Activated CD8-positive, alpha-beta T cell treated with anti-CD3 and anti-CD28 coated beads for 36 hours (primary cell): Measurements from ENCODE around the gene ADGRA1. TPM values are rescaled to one million over a fixed set of nuclear protein-coding genes. Genes with fewer than 3 reads are reported as not detected.

Experiments used
- ATAC-seq: fragments of 200-7000 bp; cut with Tn5 transposase; one replicate; pipeline ENCODE4 v1.10.0; 2021; ENCODE audit warnings: mild to moderate bottlenecking, moderate library complexity
- CTCF ChIA-PET: fragments of 350-600 bp; sonication (Branson Sonifier 250); formaldehyde crosslinking; loops from one replicate; lab custom pipeline; 2021; ENCODE audit warnings: antibody characterized with exemption; lab: Charles Lee
- POLR2A ChIA-PET: fragments of 350-600 bp; sonication (Branson Sonifier 250); formaldehyde crosslinking; loops from one replicate; lab custom pipeline; 2021; ENCODE audit warnings: antibody characterized with exemption; lab: Charles Lee
- DNase-seq: peaks from one replicate; pipeline ENCODE4 v3.0.0-alpha.2; 2020
- H3K27ac Mint-ChIP-seq: one replicate; pipeline ENCODE4 v1.8.0; 2021; ENCODE audit warnings: mild to moderate bottlenecking, mixed read lengths
- H3K27me3 Mint-ChIP-seq: one replicate; pipeline ENCODE4 v1.8.0; 2021; ENCODE audit warnings: mixed read lengths
- H3K36me3 Mint-ChIP-seq: one replicate; pipeline ENCODE4 v1.8.0; 2021; ENCODE audit warnings: low read depth, mixed read lengths
- H3K4me1 Mint-ChIP-seq: one replicate; pipeline ENCODE4 v1.8.0; 2021; ENCODE audit warnings: low read depth, mixed read lengths
- H3K4me3 Mint-ChIP-seq: one replicate; pipeline ENCODE4 v1.8.0; 2021; ENCODE audit warnings: mild to moderate bottlenecking, moderate library complexity, mixed read lengths
- H3K9me3 Mint-ChIP-seq: one replicate; pipeline ENCODE4 v1.8.0; 2021; ENCODE audit warnings: mixed read lengths
- intact Hi-C: fragments of 100-400 bp; cut with micrococcal nuclease; formaldehyde crosslinking; loops from one replicate; pipeline ENCODE4 v1.10.0; 2022
- total RNA-seq, 2 experiments: library from RNA; stranded (reverse); gene quantifications; one replicate each; pipeline ENCODE4 v1.2.3, GENCODE V29; 2021
- TF ChIP-seq, protein P1 (sequence below): fragments of 200-600 bp; IDR thresholded peaks from one replicate; pipeline ENCODE4 v1.8.0; 2022; ENCODE audit warnings: antibody characterized with exemption, mild to moderate bottlenecking

ADGRA1 gene
- total RNA-seq, 2 experiments from 2014 or later: not detected

DNA sequence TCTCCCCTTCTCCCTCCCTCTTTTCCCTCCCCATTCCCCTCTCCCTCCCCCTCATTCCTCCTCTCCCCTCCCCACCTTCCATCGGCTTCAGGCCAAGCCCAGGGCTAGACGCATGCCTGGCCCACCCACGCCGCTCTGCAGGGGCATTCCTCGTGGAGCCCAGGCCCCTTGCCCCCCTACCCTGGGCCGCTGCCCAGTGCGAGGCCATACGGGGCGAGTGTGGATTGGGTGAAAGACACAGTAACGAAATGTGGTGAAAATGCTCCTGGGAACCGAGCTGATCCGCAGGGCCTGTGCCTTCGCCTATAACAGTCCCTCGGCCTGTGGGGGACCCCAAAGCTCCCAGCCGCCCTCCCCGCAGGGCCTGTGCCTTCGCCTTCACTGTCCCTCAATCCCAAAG is 28.3 kb downstream of the ADGRA1 start:
- Mint-ChIP-seq H3K9me3 (peaks cover 7% of the 10 kb centered on the region), H3K27me3 (no peaks in the 10 kb centered on the region), H3K4me3 (no peak overlapping the region), H3K36me3 (no peaks in the 10 kb centered on the region), H3K4me1 (no peaks in the 10 kb centered on the region), H3K27ac (no peak overlapping the region)
- ChIA-PET POLR2A (no interaction called here), CTCF (no interaction called here)
- intact Hi-C loops: no loop called here
- ATAC-seq (no peak), DNase-seq (no peak)
- TF ChIP-seq, protein P1, sequence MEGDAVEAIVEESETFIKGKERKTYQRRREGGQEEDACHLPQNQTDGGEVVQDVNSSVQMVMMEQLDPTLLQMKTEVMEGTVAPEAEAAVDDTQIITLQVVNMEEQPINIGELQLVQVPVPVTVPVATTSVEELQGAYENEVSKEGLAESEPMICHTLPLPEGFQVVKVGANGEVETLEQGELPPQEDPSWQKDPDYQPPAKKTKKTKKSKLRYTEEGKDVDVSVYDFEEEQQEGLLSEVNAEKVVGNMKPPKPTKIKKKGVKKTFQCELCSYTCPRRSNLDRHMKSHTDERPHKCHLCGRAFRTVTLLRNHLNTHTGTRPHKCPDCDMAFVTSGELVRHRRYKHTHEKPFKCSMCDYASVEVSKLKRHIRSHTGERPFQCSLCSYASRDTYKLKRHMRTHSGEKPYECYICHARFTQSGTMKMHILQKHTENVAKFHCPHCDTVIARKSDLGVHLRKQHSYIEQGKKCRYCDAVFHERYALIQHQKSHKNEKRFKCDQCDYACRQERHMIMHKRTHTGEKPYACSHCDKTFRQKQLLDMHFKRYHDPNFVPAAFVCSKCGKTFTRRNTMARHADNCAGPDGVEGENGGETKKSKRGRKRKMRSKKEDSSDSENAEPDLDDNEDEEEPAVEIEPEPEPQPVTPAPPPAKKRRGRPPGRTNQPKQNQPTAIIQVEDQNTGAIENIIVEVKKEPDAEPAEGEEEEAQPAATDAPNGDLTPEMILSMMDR: no peak

DNA sequence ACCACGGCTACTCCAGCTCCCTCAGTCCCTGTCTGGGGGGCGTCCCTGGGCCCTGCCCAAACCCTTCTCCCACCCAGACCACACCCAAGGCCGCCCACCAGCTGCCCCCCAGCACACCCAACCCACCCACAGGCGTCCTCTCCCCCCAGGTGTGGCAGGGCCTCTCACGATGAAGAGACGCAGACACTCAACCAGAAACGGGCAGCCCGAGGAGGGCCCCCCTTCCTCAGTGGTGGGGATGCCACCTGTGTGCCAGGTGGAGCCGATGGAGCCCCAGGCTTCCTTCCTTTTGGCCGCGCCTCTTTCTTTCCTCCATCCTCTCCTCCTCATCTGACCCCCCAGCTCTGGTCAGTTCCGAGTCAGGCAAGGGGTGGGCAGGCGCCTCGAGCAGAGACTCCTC is 28.7 kb downstream of the ADGRA1 start:
- DNase-seq (no peak), ATAC-seq (no peak)
- CTCF ChIA-PET: no interaction called here
- intact Hi-C loops: no loop called here
- H3K4me1 Mint-ChIP-seq: no peaks in the 10 kb centered on the region
- H3K9me3 Mint-ChIP-seq: peaks cover 7% of the 10 kb centered on the region
- TF ChIP-seq, protein P1: no peak
- POLR2A ChIA-PET: no interaction called here
- H3K27ac Mint-ChIP-seq: no peak overlapping the region
- no peak overlapping the region for H3K4me3 Mint-ChIP-seq
- no peaks in the 10 kb centered on the region for H3K36me3 Mint-ChIP-seq
- H3K27me3 Mint-ChIP-seq: no peaks in the 10 kb centered on the region

DNA sequence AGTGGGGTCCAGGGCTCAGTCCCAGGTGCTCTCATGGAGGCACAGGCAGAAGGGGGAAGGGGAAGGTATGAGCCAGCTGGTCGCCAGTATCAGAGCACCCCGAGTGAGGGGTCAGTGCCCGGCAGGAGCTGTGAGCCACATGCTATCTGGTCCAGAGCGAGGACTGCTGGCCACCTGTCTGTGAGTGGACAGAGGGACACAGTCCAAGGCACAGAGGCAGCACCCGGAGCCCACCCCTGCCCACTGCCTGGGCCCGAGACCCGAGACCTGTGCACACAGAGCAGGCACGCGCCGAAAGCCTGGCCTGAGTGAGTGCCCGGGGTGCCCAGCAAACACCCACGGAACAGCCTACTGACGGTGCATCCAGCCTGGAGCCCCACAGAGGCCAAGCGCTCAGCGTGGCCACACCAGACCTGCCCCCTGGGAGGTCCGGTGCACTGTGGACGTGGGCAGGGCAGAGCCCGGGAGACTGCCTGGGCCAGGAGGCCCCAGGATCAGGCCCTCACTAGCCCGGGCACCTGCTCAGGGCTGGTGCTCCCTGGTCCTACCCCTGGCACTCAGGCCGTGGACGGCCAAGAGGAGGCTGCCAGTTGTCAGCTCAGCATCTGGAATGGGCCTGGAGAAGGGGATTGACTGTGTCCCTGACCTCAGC is 29.4 kb downstream of the ADGRA1 start:
- ChIA-PET CTCF (no interaction called here), POLR2A (no interaction called here)
- TF ChIP-seq, protein P1: no peak
- H3K27ac Mint-ChIP-seq: no peak overlapping the region
- H3K36me3 Mint-ChIP-seq: no peaks in the 10 kb centered on the region
- no peak overlapping the region for H3K4me3 Mint-ChIP-seq
- H3K4me1 Mint-ChIP-seq: no peaks in the 10 kb centered on the region
- intact Hi-C loops: no loop called here
- no peaks in the 10 kb centered on the region for H3K27me3 Mint-ChIP-seq
- H3K9me3 Mint-ChIP-seq: peaks cover 7% of the 10 kb centered on the region
- no peak for DNase-seq
- no peak for ATAC-seq

DNA sequence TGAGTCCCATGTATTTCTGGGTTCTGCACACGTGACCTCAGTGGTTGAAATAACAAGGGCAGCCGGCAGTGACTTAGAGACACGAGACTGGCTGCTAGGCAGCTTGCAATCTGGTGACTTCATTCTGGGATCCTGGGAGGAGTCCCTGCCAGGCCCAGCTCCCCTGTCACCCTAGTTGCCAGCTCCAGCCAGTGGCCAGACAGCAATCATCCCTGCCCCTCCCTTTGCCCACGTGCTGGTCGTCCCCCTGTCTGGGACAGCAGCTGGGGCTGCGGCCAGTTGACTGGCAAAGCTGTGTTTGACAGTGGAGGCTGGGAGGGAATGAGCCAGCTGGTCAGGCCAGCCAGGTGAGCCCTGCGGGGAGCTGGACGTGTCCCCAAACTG is 30.0 kb downstream of the ADGRA1 start:
- ATAC-seq (no peak), DNase-seq (no peak)
- Mint-ChIP-seq H3K4me3 (no peak overlapping the region), H3K9me3 (peaks cover 7% of the 10 kb centered on the region), H3K27me3 (peaks cover under 1% of the 10 kb centered on the region), H3K4me1 (no peaks in the 10 kb centered on the region), H3K36me3 (no peaks in the 10 kb centered on the region), H3K27ac (no peak overlapping the region)
- ChIA-PET CTCF (no interaction called here), POLR2A (no interaction called here)
- TF ChIP-seq, protein P1: no peak
- intact Hi-C loops: no loop called here

DNA sequence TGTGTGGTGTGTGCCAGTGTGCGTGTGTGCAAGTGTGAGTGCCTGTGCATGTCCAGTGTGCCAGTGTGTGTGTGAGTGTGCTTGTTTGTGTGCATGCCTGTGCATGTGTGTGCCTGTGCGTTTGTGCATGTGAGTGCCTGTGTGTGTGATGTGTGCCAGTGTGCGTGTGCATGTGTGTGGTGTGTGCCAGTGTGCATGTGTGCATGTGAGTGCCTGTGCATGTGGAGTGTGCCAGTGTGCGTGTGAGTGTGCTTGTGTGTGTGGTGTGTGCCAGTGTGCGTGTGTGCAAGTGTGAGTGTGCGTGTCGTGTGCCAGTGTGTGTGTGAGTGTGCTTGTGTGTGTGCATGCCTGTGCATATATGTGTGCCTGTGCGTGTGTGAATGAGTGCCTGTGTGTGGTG is 33.8 kb downstream of the ADGRA1 start:
- no peak overlapping the region for H3K4me3 Mint-ChIP-seq
- H3K27me3 Mint-ChIP-seq: peaks cover 14% of the 10 kb centered on the region
- no peaks in the 10 kb centered on the region for H3K36me3 Mint-ChIP-seq
- ATAC-seq (no peak), DNase-seq (no peak)
- TF ChIP-seq, protein P1: no peak
- H3K27ac Mint-ChIP-seq: no peak overlapping the region
- intact Hi-C loops: loop anchor here (5.0 kb wide), 1 partner anchor 179 kb away; the partner anchor contains the start of gene CFAP46
- H3K9me3 Mint-ChIP-seq: peaks cover 7% of the 10 kb centered on the region
- ChIA-PET POLR2A (no interaction called here), CTCF (no interaction called here)
- H3K4me1 Mint-ChIP-seq: peaks cover 5% of the 10 kb centered on the region
